Measurements from ENCODE around the gene CXCL17.

GRCh38 chr19:42422901-42423461 is 19.8 kb downstream of the CXCL17 start:
- TF ChIP-seq CTCF (IDR thresholded peaks at IDR 0.05 in 2 of 3, conservative IDR thresholded peaks at IDR 0.05 in 1 of 3; ENCODE audit: borderline replicate concordance in 1 of 3, insufficient read depth in 1 of 3, low read depth in 2 of 3, low read length in 2 of 3), result no peak
- TF ChIP-seq POLR2A (IDR thresholded peaks at IDR 0.05; ENCODE audit: borderline replicate concordance, extremely low read depth, insufficient read depth, insufficient read length), result no peak
- no peak for TF ChIP-seq EZH2phosphoT487 (IDR thresholded peaks at IDR 0.05; ENCODE audit: borderline replicate concordance)
- no peak for TF ChIP-seq CEBPB (IDR thresholded peaks at IDR 0.05; ENCODE audit: low read depth)
- TF ChIP-seq RAD21 (IDR thresholded peaks at IDR 0.05; ENCODE audit: low read depth), result no peak

Data from HCT116 (cell line).